ENCODE data around the gene DENND1A. TPM values are rescaled to one million over a fixed set of nuclear protein-coding genes. Genes with fewer than 3 reads are reported as not detected.

DENND1A gene
- total RNA-seq, 2 experiments from 2014 or later = 12.2 to 14.5 TPM

GRCh38 chr9:123478967-123479602 is 450.8 kb downstream of the DENND1A start:
- Mint-ChIP-seq H3K27me3 (no peaks in the 10 kb centered on the region), H3K4me3 (no peak overlapping the region), H3K9me3 (ENCODE audit: low read depth) (no peaks in the 10 kb centered on the region), H3K27ac (no peak overlapping the region), H3K4me1 (no peaks in the 10 kb centered on the region), H3K36me3 (no peaks in the 10 kb centered on the region)
- ATAC-seq (no peak), DNase-seq (no peak)
- CTCF ChIA-PET = no interaction called here

DNA sequence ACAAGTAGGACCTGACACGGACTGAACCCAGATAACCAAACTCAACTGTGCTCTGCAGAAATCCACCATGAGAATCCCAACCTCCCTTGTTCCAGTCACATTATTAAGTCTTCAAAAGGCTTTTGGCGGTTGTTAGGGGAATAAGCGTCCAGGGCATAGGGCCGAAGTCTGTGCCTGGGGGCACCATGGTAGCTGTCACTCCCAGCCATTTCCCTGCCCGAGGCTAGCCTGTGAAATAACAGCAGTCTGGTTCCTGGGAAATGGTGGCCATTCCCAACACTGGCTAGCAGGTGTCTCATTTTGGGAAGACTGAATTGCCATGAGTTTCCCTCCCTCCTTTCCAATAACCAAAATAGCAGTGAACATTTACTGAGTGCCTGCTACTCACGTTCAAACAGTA is 451.8 kb downstream of the DENND1A start:
- no peak overlapping the region for H3K27ac Mint-ChIP-seq
- no peak overlapping the region for H3K4me3 Mint-ChIP-seq

DNA sequence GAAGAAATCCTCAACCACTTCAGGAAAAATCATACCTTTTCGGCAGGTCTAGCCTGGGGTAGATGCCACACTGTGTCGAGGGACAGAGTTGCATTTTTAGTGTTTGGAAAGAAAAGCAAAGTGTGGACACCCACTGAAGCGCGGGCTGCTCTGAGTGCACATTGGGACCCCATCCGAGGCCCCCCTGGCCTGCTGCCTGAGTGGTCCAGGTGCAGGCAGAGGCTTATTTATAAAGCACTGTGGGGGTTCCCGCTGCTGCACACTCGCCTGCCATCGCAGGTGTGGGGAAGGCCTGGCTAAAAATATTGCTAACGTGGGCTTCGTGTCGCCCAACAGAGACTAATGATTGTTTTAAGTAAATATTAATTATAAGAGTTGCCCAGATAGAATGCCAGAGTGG is 454.5 kb downstream of the DENND1A start:
- H3K9me3 Mint-ChIP-seq (ENCODE audit: low read depth) = no peaks in the 10 kb centered on the region
- no peaks in the 10 kb centered on the region for H3K4me1 Mint-ChIP-seq
- no peak overlapping the region for H3K4me3 Mint-ChIP-seq
- H3K36me3 Mint-ChIP-seq = no peaks in the 10 kb centered on the region
- H3K27ac Mint-ChIP-seq = no peak overlapping the region
- H3K27me3 Mint-ChIP-seq = no peaks in the 10 kb centered on the region
- ATAC-seq = no peak
- CTCF ChIA-PET = no interaction called here
- DNase-seq = no peak

More for the DNA sequence above, 451.8 kb downstream of the DENND1A start:
- ATAC-seq (no peak), DNase-seq (no peak)
- no peaks in the 10 kb centered on the region for H3K27me3 Mint-ChIP-seq
- no peaks in the 10 kb centered on the region for H3K36me3 Mint-ChIP-seq
- H3K9me3 Mint-ChIP-seq (ENCODE audit: low read depth) = no peaks in the 10 kb centered on the region
- CTCF ChIA-PET = no interaction called here
- H3K4me1 Mint-ChIP-seq = no peaks in the 10 kb centered on the region

GRCh38 chr9:123472862-123473614 is 456.9 kb downstream of the DENND1A start:
- DNase-seq = no peak
- no peaks in the 10 kb centered on the region for H3K36me3 Mint-ChIP-seq
- H3K27me3 Mint-ChIP-seq = no peaks in the 10 kb centered on the region
- no peak overlapping the region for H3K4me3 Mint-ChIP-seq
- ATAC-seq = no peak
- H3K9me3 Mint-ChIP-seq (ENCODE audit: low read depth) = no peaks in the 10 kb centered on the region
- no peaks in the 10 kb centered on the region for H3K4me1 Mint-ChIP-seq
- CTCF ChIA-PET = no interaction called here
- H3K27ac Mint-ChIP-seq = no peak overlapping the region

- no peak for DNase-seq
- Mint-ChIP-seq H3K4me1 (no peaks in the 10 kb centered on the region), H3K36me3 (no peaks in the 10 kb centered on the region), H3K27me3 (no peaks in the 10 kb centered on the region), H3K9me3 (ENCODE audit: low read depth) (no peaks in the 10 kb centered on the region), H3K4me3 (no peak overlapping the region), H3K27ac (no peak overlapping the region)
- ATAC-seq = no peak
- CTCF ChIA-PET = no interaction called here
Measured at GRCh38 chr9:123471843-123472570, 457.9 kb downstream of the DENND1A start.

- Mint-ChIP-seq H3K27me3 (no peaks in the 10 kb centered on the region), H3K4me3 (no peak overlapping the region), H3K9me3 (ENCODE audit: low read depth) (no peaks in the 10 kb centered on the region), H3K36me3 (no peaks in the 10 kb centered on the region), H3K27ac (no peak overlapping the region), H3K4me1 (no peaks in the 10 kb centered on the region)
- DNase-seq (no peak), ATAC-seq (no peak)
- CTCF ChIA-PET = no interaction called here
Measured at GRCh38 chr9:123470991-123471770, 458.7 kb downstream of the DENND1A start.

- ATAC-seq (no peak), DNase-seq (no peak)
- H3K4me1 Mint-ChIP-seq = no peaks in the 10 kb centered on the region
- no peak overlapping the region for H3K4me3 Mint-ChIP-seq
- no peaks in the 10 kb centered on the region for H3K36me3 Mint-ChIP-seq
- H3K27me3 Mint-ChIP-seq = no peaks in the 10 kb centered on the region
- no peak overlapping the region for H3K27ac Mint-ChIP-seq
- CTCF ChIA-PET = no interaction called here
- H3K9me3 Mint-ChIP-seq (ENCODE audit: low read depth) = no peaks in the 10 kb centered on the region
Measured at GRCh38 chr9:123470121-123470782, 459.7 kb downstream of the DENND1A start.

GRCh38 chr9:123469282-123469681 is 460.6 kb downstream of the DENND1A start:
- DNase-seq (no peak), ATAC-seq (no peak)
- Mint-ChIP-seq H3K27ac (no peak overlapping the region), H3K4me1 (no peaks in the 10 kb centered on the region), H3K27me3 (no peaks in the 10 kb centered on the region), H3K36me3 (no peaks in the 10 kb centered on the region), H3K4me3 (no peak overlapping the region), H3K9me3 (ENCODE audit: low read depth) (no peaks in the 10 kb centered on the region)
- CTCF ChIA-PET = interaction anchor here (1.1 kb wide), 1 partner anchor 572 kb away, joined by 3 read pairs; no protein-coding TSS in a partner anchor

DNA sequence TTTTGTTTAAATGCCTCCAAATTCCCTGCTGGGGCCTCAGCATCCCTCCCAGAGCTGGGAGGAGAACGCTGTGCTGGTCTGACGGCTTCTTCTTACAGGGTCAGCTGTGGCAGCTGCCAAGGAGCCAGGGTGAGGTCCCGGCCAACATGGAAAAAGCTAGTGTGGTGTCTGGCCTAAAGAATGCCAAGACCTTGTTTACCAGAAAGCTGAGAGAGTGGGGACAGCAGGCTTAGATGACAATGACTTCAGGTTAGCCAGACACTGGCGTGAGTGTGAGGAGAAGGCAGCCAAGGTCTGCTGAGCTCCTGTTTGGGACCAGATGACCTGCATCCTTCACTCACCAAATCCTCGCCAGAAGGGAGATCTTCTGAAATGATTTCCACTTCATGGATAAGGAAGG is 461.4 kb downstream of the DENND1A start:
- no peak for ATAC-seq
- no peaks in the 10 kb centered on the region for H3K36me3 Mint-ChIP-seq
- no peak overlapping the region for H3K27ac Mint-ChIP-seq
- H3K4me1 Mint-ChIP-seq = no peaks in the 10 kb centered on the region
- no peaks in the 10 kb centered on the region for H3K27me3 Mint-ChIP-seq
- no peak overlapping the region for H3K4me3 Mint-ChIP-seq
- no peaks in the 10 kb centered on the region for H3K9me3 Mint-ChIP-seq (ENCODE audit: low read depth)
- DNase-seq = no peak
- CTCF ChIA-PET = interaction anchor here (1.1 kb wide), 1 partner anchor 572 kb away, joined by 3 read pairs; no protein-coding TSS in a partner anchor

GRCh38 chr9:123465304-123465703 is 464.6 kb downstream of the DENND1A start:
- Mint-ChIP-seq H3K4me1 (no peaks in the 10 kb centered on the region), H3K27me3 (no peaks in the 10 kb centered on the region), H3K9me3 (ENCODE audit: low read depth) (no peaks in the 10 kb centered on the region), H3K27ac (no peak overlapping the region), H3K36me3 (no peaks in the 10 kb centered on the region), H3K4me3 (no peak overlapping the region)
- DNase-seq (no peak), ATAC-seq (no peak)
- CTCF ChIA-PET = no interaction called here

- no peak overlapping the region for H3K27ac Mint-ChIP-seq
- DNase-seq = no peak
- CTCF ChIA-PET = interaction anchor here (0.9 kb wide), 1 partner anchor 328 kb away, joined by 3 read pairs; no protein-coding TSS in a partner anchor
- no peak for ATAC-seq
- no peaks in the 10 kb centered on the region for H3K9me3 Mint-ChIP-seq (ENCODE audit: low read depth)
- H3K4me3 Mint-ChIP-seq = no peak overlapping the region
- H3K4me1 Mint-ChIP-seq = no peaks in the 10 kb centered on the region
- H3K36me3 Mint-ChIP-seq = no peaks in the 10 kb centered on the region
- H3K27me3 Mint-ChIP-seq = no peaks in the 10 kb centered on the region
Measured at GRCh38 chr9:123460091-123460490, 469.8 kb downstream of the DENND1A start.

GRCh38 chr9:123457583-123457982 is 472.3 kb downstream of the DENND1A start:
- H3K27ac Mint-ChIP-seq = no peak overlapping the region
- ATAC-seq (no peak), DNase-seq (no peak)
- no peaks in the 10 kb centered on the region for H3K4me1 Mint-ChIP-seq
- H3K27me3 Mint-ChIP-seq = no peaks in the 10 kb centered on the region
- CTCF ChIA-PET = no interaction called here
- H3K4me3 Mint-ChIP-seq = no peak overlapping the region
- H3K9me3 Mint-ChIP-seq (ENCODE audit: low read depth) = no peaks in the 10 kb centered on the region
- H3K36me3 Mint-ChIP-seq = no peaks in the 10 kb centered on the region

DNA sequence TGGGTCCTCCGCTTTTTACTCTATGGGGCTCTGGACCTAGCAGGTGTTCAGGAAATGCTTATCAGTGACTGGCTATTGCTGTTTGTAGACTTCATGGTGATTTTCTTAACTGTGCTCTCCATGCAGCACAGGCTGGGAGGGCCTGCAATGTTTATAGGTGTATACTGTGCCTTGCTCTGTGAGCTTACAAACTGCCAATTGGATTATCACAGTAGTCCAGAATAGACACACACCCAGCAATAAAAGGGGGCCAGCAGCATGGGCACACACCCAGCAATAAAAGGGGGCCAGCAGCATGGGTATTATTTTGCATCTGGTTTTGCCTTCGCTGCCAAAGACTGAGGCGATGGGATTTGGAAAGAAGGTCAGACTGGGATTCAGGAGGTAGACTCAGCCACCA is 473.9 kb downstream of the DENND1A start:
- no peaks in the 10 kb centered on the region for H3K27me3 Mint-ChIP-seq
- ATAC-seq (no peak), DNase-seq (no peak)
- no peak overlapping the region for H3K4me3 Mint-ChIP-seq
- CTCF ChIA-PET = no interaction called here
- H3K4me1 Mint-ChIP-seq = no peaks in the 10 kb centered on the region
- no peak overlapping the region for H3K27ac Mint-ChIP-seq
- H3K9me3 Mint-ChIP-seq (ENCODE audit: low read depth) = no peaks in the 10 kb centered on the region
- H3K36me3 Mint-ChIP-seq = no peaks in the 10 kb centered on the region
